Measurements from ENCODE around the gene TUBA4A.
"Not testable (repeated sequence)": the region's sequence is repeated elsewhere in the genome, so short reads cannot be mapped to it uniquely, and the experiment has no call there.

The TUBA4A gene

DNA sequence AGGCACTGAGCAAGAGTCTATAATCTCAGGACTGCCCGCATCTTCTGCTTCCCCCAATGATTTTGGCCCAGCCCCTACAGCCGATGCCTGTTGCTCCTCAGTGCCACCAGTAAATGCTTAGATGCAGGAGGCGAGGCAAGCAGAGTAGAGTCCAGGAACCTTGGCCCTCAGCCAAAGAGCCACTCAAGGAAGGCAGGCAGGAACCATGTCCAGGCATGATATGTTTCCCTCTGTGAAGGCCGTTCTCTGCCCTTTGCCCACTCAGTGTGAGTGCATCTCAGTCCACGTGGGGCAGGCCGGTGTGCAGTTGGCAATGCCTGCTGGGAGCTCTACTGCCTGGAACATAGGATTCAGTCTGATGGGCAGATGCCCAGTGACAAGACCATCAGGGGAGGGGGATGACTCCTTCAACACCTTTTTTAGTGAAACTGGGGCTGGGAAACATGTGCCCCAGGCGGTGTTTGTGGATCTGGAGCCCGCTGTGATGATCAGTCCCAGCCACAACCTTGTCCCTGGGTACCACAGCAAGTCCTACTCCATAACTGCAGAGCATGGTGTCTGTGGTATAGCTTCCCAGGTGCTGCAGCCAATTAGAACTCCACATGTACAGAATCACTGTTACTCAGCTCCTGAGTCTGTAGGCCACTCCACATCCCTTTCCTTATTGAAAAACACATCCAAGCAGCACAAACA, 15.8 kb upstream of the TUBA4A start:
- peak in 1 of 56 donors; percentile 23 for DNase-seq

GRCh38 chr2:219268294-219268693, 14.6 kb upstream of the TUBA4A start:
- no peak for DNase-seq

- no peak for DNase-seq
Measured at GRCh38 chr2:219266886-219267285, 13.2 kb upstream of the TUBA4A start.

GRCh38 chr2:219266232-219266631, 12.5 kb upstream of the TUBA4A start:
- DNase-seq = no peak

- DNase-seq = no peak
Measured at GRCh38 chr2:219261024-219261855, 7.5 kb upstream of the TUBA4A start.

DNA sequence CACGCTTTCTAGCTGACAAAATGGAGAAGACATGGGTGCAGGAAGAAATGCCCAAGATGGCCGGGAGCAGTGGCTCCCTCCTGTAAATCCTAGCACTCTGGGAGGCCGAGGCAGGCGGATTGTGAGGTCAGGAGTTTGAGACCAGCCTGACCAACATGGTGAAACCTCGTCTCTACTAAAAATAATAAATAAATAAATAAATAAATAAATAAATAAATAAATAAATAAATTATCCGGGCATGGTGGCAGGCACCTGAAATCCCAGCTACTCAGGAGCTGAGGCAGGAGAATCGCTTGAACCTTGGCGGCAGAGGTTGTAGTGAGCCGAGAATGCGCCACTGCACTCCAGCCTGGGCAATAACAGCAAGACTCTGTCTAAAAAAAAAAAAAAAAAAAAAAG, 5.2 kb upstream of the TUBA4A start:
- DNase-seq = not testable (repeated sequence)

GRCh38 chr2:219254590-219255201, 978 bp upstream of the TUBA4A start:
- peak in 1 of 56 donors; percentile 45 for DNase-seq

- peak in 14 of 56 donors; percentile 19 to 60 (median 36) for DNase-seq
Measured at GRCh38 chr2:219252900-219253752, 592 bp downstream of the TUBA4A start, which contains the start of gene TUBA4B. TUBA4B (plus strand) TSS chr2:219253243; CDS start chr2:219253408, 165 bp downstream.

DNA sequence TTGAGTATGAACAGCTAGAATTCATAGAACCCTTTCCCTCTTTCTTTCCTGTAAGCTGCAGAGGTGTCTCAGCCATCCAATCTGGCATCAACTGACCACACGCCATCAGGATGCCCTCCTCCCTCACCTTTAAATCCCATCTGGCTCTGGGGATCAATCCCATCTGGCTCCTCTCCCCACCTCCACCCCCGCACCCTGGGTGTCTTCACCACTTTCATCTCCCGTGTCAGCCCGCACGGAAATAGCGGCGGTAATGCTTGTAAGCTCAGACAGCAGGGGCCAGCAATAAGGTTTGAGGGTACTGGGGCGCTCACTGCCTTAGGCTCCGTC, 1.2 kb downstream of the TUBA4A start:
- peak in 3 of 56 donors; percentile 9 to 48 (median 45) for DNase-seq

GRCh38 chr2:219252084-219252483, 1.6 kb downstream of the TUBA4A start:
- no peak for DNase-seq

DNA sequence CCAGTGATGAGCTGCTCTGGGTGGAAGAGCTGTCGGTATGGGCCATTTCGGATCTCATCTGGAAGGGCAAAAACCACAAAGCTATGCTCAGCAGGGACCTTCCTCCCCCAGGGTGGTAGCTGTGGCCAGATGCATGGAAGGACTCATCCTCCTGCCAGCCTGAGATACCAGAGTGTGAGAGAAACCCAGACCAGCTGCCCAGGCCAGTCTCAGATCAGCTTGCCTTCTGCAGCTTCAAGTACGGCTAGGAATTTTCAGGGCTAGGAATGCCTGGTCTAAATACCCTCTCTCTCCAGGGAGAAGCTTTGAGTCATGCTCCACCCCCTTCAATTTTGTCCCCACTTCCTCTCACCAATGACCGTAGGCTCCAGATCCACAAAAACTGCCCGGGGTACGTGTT, 2.1 kb downstream of the TUBA4A start:
- DNase-seq = no peak

DNA sequence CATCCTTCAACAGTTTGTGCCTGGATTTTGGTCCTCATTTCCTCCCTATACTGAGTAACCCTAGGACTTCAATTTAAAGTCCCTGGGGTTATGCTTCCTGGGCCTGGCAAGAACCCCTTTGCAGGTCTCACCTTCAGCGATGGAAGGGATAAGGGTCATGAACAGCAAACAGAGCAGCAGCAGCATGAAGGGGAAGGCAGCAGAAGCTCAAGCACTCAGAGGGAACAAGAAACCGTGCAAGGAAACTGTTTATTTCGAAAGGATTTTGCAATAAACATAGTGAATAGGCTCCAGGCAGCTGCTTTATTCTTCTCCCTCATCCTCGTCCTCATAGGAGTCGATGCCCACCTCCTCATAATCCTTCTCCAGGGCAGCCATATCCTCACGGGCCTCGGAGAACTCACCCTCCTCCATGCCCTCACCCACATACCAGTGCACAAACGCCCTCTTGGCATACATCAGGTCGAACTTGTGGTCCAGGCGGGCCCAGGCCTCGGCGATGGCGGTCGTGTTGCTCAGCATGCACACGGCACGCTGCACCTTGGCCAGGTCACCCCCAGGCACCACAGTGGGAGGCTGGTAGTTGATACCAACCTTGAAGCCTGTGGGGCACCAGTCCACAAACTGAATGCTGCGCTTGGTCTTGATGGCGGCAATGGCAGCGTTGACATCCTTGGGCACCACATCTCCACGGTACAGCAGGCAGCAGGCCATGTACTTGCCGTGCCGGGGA, 3.5 kb downstream of the TUBA4A start:
- no peak for DNase-seq

DNA sequence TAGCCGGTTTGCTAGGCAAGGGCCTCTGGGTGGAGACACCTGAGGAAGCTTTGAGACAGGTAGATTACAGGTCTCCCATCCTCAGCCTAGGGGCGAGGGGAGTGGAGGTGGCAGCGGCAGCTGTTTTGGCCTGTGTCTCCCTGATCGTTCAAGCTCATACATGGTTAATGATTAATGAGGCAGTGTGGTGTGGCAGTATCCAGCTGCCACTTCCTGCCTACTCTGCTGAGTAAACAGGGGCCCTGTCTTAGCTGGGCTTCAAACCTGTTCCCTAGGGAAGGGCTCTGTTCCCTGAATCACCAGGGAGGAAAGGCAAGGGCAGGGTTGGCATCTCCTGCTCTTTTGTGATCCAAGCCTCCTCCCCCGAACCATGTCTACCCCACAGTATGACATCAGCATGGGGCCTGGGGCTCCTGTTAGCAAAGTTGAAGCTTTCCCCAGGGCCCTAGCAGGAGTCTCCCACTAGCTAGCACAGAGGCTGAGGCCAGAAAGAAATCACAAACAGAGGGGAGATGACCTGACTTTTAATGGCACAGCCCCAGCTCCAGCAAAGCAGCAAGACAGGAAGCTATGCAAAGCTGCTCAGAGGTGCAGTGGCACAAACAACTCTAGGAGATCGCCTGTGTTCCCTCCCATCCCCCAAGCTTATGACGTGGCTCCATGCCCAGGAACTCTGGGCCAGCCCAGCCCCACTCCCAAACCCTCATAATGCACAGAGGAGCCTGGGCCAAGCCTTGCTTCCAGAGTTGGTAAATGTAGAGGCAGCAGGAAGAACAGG, 4.3 kb downstream of the TUBA4A start:
- DNase-seq = peak in 47 of 56 donors; percentile 7 to 75 (median 47)

DNA sequence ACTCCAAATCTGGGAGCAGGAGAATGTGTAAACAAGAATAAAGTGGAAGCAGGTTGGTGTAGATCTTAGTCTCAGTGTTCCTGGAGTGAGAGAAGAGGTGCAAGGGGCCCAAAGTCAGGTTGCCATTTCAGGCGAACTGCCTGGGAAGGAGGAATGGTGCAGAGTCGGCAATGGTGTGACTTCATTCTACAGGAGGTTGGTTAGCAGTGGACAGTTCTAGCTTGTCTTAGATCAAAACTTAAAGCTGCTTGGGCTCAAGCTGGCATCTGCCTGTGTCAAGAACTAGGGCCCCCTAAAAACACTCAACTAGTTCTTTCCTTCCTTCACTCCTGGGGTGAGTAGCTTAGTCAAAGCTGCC, 4.9 kb downstream of the TUBA4A start:
- DNase-seq = no peak

DNA sequence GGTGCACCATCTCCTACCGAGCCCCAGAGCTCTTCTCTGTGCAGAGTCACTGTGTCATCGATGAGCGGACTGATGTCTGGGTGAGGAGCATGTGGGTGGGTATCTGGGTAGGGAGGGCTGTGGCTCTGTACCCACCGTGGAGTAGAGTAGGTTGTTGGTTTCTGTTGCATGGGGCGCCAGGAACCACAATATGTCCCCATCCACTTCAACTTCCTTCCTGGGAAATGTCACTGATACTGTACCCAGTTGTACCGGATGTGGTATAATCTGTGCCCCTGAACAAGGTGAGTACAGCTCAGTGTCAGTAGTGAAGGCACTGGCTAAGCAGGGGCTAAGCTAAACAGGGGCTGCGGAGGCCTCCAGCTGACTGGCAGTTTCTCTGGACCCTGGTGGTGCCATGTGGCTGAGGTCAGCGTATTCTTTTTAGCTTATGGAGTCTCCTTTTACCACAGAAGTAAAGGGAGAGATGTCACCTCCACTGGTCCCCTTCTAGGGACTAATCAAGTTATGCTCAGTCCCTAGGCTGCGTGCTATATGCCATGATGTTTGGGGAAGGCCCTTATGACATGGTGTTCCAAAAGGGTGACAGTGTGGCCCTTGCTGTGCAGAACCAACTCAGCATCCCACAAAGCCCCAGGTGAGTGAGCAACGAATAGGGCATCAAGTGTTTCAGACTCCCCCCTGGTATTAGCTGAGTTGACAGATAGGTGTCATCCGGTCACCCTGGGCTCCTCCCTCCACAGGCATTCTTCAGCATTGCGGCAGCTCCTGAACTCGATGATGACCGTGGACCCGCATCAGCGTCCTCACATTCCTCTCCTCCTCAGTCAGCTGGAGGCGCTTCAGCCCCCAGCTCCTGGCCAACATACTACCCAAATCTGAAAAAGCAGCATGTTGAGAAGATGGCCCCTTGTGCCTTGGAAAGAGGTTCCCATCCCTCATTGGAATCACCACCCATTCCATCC, 5.8 kb downstream of the TUBA4A start:
- no peak for DNase-seq

DNA sequence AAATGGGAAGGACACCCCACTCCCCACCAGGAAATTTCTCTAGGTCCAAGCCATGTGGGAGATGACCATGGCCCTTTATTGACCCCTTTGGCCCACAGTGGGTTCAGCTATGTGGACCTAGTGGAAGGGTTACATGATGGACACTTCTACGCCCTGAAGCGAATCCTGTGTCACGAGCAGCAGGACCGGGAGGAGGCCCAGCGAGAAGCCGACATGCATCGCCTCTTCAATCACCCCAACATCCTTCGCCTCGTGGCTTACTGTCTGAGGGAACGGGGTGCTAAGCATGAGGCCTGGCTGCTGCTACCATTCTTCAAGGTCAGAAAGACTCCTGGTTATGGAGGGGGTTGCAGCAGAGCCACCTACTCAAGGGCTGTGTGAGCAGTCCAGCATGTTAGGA, 7.2 kb downstream of the TUBA4A start:
- no peak for DNase-seq

DNA sequence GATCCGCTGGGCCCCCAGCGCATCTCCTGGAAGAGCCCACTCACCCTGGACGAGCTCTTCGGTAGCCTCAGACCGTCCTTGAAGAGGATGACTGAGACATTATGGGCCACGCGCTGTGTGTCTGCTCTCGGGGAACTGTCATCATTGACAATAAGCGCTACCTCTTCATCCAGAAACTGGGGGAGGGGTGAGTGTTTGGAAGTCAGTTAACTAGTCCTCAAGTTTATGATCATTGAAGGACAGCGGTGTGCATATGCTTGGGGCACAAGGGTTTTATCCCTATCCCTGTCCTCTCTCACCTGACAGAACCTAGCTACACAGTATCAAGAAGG, 7.9 kb downstream of the TUBA4A start:
- no peak for DNase-seq

DNA sequence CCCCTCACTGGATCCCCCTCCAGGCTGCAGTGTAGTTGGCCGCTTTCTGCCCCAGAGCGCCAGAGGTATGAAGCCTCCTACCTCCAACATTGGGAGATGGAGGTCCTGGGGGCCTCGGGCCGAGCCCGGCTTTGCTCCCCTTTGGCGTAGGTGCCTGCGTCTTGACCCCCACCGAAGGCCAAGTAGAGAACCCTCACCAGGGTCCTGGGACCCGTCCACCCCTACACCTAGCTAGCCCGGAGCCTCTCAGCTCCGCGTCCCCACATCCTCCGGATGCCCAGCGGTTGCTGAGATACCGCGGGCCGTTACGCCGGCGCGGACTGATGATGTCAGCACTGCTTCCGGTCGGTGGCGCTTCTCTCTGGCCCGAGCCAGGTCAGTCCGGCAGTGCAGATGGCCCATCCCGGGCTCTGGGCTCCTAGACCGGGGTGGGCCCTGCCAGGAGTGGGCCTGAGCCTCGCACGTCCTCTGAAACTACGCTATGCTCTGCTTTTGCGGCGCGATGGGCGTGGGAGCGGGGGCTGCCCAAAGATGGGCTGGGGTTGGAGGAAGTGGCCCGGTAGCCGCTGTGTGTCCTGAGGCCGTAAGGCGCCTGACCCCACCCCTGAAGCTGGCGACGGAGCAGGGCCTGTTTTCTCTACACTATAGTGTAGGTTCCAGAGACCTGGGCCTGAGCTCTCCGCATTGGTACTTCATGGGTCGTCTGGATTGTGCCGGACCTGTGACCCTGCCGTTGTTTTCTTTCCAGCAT, 8.4 kb downstream of the TUBA4A start, which contains the start of the genes GLB1L and STK16:
Gene GLB1L, minus strand, starts transcription at position 297 of the 751 bp plus-strand sequence. CDS start 1,871 bp downstream, outside the sequence.
Gene STK16, plus strand, starts transcription at position 332 of the 751 bp plus-strand sequence. CDS start 521 bp downstream, outside the sequence.
- DNase-seq = peak; percentile 61 to 96 (median 85)
